OCI-LY3 (cell line): ENCODE data around the gene SND1.

ENCODE experiments used
- EZH2phosphoT487 ChIP-seq: fragments of 200-600 bp; shearing (Covaris generic); IDR thresholded peaks from 2 replicates; pipeline ENCODE4 v1.6.1; 2018; ENCODE audit warnings: antibody characterized with exemption, mixed run types, low read depth
- TF ChIP-seq, protein P1 (sequence below): fragments of 200-600, 300-600 bp; sonication (generic); IDR thresholded peaks from 2 replicates; pipeline ENCODE4 v1.5.1; 2014; ENCODE audit warnings: antibody characterized with exemption, low read length, low read depth

DNA sequence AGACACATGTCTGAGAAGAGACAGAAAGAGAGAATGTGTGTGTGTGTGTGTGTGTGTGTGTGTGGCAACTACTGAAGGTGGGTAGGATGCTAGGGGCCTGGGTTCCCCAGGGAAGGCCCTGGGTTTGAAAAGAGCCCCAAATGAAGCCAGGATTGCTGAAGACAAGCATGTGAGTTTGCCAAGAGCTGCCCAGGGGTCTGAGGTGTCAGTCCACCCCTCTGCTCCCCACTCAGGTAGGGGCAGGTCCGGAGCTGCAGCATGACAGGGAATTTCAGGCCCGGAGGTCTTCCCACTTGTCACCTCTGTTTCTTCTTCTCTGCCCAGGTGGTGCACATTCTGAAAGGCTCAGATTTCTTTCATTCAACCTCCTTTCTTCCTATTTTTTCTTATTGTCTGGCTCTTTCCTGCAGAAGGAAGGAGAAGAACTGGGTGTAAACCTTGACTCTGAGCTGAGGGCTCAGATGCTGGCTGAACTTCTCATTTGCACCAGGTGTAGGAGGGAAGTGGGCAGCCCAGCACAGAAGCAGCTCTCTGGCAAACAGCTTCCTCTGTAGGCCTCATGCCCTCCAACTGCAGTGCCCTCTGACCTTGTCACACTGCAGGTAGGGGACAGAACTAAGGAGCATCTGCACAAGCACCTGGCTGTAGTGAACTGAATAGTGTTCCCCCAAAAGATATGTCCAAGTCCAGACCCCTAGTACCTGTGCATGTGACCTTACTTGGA is 458.8 kb downstream of the SND1 start:
- TF ChIP-seq, protein P1, sequence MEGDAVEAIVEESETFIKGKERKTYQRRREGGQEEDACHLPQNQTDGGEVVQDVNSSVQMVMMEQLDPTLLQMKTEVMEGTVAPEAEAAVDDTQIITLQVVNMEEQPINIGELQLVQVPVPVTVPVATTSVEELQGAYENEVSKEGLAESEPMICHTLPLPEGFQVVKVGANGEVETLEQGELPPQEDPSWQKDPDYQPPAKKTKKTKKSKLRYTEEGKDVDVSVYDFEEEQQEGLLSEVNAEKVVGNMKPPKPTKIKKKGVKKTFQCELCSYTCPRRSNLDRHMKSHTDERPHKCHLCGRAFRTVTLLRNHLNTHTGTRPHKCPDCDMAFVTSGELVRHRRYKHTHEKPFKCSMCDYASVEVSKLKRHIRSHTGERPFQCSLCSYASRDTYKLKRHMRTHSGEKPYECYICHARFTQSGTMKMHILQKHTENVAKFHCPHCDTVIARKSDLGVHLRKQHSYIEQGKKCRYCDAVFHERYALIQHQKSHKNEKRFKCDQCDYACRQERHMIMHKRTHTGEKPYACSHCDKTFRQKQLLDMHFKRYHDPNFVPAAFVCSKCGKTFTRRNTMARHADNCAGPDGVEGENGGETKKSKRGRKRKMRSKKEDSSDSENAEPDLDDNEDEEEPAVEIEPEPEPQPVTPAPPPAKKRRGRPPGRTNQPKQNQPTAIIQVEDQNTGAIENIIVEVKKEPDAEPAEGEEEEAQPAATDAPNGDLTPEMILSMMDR: no peak
- no peak for TF ChIP-seq EZH2phosphoT487
